Ishikawa (cell line): Measurements from ENCODE around the gene MPPE1.

ENCODE experiments used
- CEBPB ChIP-seq: IDR thresholded peaks from 2 replicates; pipeline ENCODE4 v1.6.1; 2012
- TAF1 ChIP-seq: IDR thresholded peaks from 2 replicates; pipeline ENCODE4 v1.6.1; 2012; ENCODE audit warnings: low read depth, mild to moderate bottlenecking
- TF ChIP-seq, protein P1 (sequence below): IDR thresholded peaks from 2 replicates; pipeline ENCODE4 v1.6.1; 2012; ENCODE audit warnings: low read depth, mild to moderate bottlenecking

DNA sequence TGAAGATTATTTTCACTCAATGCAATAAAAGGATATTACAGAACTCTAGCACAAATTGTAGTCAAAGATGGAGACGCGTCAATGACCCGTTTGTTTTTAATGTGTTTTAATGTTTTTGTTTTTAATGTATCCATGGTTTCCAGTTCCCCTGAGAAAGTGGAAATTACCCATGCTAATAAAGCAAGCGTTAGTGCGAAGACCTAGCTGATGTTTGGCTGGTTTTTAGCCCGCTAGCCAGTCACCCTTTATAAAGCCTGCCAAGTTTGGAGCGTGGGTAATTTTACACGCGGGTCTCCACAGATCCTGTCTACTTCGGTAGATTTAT, 57.3 kb downstream of the MPPE1 start:
- TF ChIP-seq, protein P1, sequence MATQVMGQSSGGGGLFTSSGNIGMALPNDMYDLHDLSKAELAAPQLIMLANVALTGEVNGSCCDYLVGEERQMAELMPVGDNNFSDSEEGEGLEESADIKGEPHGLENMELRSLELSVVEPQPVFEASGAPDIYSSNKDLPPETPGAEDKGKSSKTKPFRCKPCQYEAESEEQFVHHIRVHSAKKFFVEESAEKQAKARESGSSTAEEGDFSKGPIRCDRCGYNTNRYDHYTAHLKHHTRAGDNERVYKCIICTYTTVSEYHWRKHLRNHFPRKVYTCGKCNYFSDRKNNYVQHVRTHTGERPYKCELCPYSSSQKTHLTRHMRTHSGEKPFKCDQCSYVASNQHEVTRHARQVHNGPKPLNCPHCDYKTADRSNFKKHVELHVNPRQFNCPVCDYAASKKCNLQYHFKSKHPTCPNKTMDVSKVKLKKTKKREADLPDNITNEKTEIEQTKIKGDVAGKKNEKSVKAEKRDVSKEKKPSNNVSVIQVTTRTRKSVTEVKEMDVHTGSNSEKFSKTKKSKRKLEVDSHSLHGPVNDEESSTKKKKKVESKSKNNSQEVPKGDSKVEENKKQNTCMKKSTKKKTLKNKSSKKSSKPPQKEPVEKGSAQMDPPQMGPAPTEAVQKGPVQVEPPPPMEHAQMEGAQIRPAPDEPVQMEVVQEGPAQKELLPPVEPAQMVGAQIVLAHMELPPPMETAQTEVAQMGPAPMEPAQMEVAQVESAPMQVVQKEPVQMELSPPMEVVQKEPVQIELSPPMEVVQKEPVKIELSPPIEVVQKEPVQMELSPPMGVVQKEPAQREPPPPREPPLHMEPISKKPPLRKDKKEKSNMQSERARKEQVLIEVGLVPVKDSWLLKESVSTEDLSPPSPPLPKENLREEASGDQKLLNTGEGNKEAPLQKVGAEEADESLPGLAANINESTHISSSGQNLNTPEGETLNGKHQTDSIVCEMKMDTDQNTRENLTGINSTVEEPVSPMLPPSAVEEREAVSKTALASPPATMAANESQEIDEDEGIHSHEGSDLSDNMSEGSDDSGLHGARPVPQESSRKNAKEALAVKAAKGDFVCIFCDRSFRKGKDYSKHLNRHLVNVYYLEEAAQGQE = no peak
- TF ChIP-seq CEBPB (no peak), TAF1 (no peak)
